Nephron progenitor cell (in vitro differentiated cells): Measurements from ENCODE around the gene MEI1.

Experiments
- DNase-seq: peaks from one replicate; pipeline ENCODE4 v3.0.0; 2021
- H3K27ac Mint-ChIP-seq: 2 replicates; pipeline ENCODE4 v1.8.0; 2021; ENCODE audit warnings: mild to moderate bottlenecking, moderate library complexity, mixed read lengths
- H3K27me3 Mint-ChIP-seq: 2 replicates; pipeline ENCODE4 v1.8.0; 2021; ENCODE audit warnings: mild to moderate bottlenecking, low read depth, mixed read lengths; ENCODE audit not compliant: poor library complexity
- H3K36me3 Mint-ChIP-seq: 2 replicates; pipeline ENCODE4 v1.8.0; 2021; ENCODE audit warnings: low read depth, mixed read lengths
- H3K4me1 Mint-ChIP-seq: 2 replicates; pipeline ENCODE4 v1.8.0; 2021; ENCODE audit warnings: mixed read lengths
- H3K4me3 Mint-ChIP-seq: 2 replicates; pipeline ENCODE4 v1.8.0; 2021; ENCODE audit warnings: mild to moderate bottlenecking, moderate library complexity, mixed read lengths
- H3K9me3 Mint-ChIP-seq: 2 replicates; pipeline ENCODE4 v1.8.0; 2021; ENCODE audit warnings: mild to moderate bottlenecking, moderate library complexity, mixed read lengths
- TF ChIP-seq, protein P1 (sequence below): fragments of 200-600 bp; sonication (generic); IDR thresholded peaks from 2 replicates; pipeline ENCODE4 v1.5.0; 2021; ENCODE audit warnings: antibody characterized with exemption

MEI1 gene

DNA sequence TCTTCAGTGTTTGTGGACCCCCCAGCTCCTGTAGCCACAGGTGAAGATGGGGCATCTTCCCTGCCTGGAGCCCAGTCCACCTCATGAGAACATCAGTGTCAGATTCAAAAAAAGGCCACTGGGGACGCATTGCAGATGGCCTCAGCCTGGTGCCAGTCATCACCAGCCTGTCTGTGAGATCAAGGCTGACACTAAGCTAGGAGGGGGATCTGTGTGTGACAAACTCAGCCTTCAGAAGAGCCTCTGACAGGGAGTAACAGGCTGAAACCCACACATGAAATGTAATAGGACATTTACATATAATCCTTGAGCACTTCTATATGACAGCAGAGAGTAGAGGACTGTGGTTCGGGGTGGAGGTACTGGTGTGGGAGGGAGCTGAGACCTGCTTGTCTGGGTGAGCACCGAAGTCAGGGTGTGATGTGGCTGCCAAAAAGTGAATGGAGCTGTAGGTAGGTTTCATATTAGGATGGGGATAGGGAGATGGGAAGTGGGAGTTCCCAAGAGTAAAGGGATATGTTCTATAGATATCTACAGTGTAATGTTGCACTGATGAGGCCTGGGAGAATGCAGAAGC lies 80.7 kb downstream of the MEI1 start:
- Mint-ChIP-seq H3K4me1 (peaks cover 33% of the 10 kb centered on the region), H3K27ac (no peak overlapping the region), H3K9me3 (no peaks in the 10 kb centered on the region), H3K27me3 (peaks cover 12% of the 10 kb centered on the region), H3K4me3 (no peak overlapping the region), H3K36me3 (no peaks in the 10 kb centered on the region)
- DNase-seq, result no peak
- TF ChIP-seq, protein P1, sequence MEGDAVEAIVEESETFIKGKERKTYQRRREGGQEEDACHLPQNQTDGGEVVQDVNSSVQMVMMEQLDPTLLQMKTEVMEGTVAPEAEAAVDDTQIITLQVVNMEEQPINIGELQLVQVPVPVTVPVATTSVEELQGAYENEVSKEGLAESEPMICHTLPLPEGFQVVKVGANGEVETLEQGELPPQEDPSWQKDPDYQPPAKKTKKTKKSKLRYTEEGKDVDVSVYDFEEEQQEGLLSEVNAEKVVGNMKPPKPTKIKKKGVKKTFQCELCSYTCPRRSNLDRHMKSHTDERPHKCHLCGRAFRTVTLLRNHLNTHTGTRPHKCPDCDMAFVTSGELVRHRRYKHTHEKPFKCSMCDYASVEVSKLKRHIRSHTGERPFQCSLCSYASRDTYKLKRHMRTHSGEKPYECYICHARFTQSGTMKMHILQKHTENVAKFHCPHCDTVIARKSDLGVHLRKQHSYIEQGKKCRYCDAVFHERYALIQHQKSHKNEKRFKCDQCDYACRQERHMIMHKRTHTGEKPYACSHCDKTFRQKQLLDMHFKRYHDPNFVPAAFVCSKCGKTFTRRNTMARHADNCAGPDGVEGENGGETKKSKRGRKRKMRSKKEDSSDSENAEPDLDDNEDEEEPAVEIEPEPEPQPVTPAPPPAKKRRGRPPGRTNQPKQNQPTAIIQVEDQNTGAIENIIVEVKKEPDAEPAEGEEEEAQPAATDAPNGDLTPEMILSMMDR, result no peak

DNA sequence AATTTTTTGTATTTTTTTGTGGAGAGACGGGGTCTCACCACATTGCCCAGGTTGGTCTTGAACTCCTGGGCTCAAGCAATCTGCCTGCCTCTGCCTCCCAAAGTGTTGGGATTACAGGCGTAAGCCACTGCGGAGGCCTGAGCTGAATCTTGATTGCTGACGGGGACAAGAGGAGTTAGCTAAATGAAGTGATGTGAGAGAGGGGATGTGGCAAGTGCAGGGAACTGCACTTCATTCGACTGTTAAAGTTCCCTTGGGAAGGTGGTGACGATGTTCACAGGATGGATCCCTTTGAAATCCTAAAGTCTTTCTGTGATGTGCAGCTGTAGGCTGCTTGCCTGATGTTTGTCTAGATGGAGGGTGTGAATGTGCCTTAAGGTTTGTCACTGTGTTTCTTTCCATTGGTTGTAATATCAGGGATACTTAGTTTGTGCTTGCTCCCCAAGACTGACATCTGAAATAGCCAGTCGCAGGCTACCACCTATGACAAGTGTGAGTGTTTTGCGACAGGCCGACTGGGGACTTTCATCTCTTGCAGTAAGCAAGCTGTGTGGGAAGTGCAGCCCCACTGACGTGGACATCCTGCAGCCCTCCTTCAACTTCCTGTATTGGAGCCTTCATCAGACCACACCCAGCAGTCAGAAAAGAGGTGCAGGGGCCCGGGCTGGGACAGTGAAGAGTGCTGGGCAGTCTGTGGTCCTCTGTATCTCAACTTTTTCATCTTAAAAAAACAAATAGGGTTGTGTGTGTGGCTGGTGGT lies 81.6 kb downstream of the MEI1 start:
- peaks cover 27% of the 10 kb centered on the region for H3K4me1 Mint-ChIP-seq
- H3K4me3 Mint-ChIP-seq, result no peak overlapping the region

DNA sequence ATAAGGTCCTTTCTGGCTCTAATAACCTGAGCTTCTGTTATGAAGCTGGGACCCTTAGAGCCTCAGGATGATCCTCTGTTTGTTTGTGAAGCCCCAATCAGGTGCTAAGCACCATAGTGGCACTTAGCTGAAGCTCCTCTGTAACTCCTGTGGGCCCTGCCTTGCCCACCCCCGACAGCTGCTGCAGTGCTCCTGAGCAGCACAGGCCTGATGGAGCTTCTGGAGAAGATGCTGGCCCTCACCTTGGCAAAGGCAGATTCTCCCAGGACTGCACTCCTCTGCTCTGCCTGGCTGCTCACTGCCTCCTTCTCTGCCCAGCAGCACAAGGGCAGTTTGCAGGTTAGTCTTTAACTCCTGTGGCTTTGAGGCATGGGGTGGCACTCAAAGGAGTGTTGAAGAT lies 82.2 kb downstream of the MEI1 start:
- DNase-seq, result no peak
- H3K4me3 Mint-ChIP-seq, result no peak overlapping the region
- no peak overlapping the region for H3K27ac Mint-ChIP-seq
- H3K36me3 Mint-ChIP-seq, result no peaks in the 10 kb centered on the region
- H3K4me1 Mint-ChIP-seq, result peaks cover 21% of the 10 kb centered on the region
- no peaks in the 10 kb centered on the region for H3K9me3 Mint-ChIP-seq
- H3K27me3 Mint-ChIP-seq, result peaks cover 14% of the 10 kb centered on the region
- TF ChIP-seq, protein P1, result no peak

More for the DNA sequence above, 81.6 kb downstream of the MEI1 start:
- TF ChIP-seq, protein P1, result no peak
- H3K27ac Mint-ChIP-seq, result no peak overlapping the region
- H3K9me3 Mint-ChIP-seq, result no peaks in the 10 kb centered on the region
- H3K27me3 Mint-ChIP-seq, result peaks cover 12% of the 10 kb centered on the region
- no peaks in the 10 kb centered on the region for H3K36me3 Mint-ChIP-seq
- DNase-seq, result no peak

DNA sequence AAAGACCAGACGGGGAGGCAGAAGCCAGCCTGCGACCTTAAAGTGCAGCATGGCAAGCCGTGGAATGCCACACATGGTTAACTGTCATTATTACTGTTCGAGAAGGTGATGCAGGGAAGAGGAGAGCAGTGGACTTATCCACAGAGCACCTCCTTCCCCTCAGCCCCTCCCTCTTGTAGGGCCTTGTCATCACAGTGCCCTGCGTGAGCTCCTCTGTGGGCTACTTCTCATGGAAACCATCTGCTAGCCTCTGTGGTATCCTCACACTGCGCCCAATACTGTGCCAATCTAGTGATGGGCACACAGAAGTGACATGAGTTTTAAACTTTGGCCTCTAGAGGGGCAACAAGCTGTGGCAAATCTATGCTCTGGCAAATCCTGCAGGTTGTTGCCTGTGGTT lies 83.0 kb downstream of the MEI1 start:
- Mint-ChIP-seq H3K36me3 (no peaks in the 10 kb centered on the region), H3K4me3 (no peak overlapping the region), H3K27ac (no peak overlapping the region), H3K9me3 (no peaks in the 10 kb centered on the region), H3K4me1 (peaks cover 20% of the 10 kb centered on the region), H3K27me3 (peaks cover 17% of the 10 kb centered on the region)
- TF ChIP-seq, protein P1, result no peak
- no peak for DNase-seq

DNA sequence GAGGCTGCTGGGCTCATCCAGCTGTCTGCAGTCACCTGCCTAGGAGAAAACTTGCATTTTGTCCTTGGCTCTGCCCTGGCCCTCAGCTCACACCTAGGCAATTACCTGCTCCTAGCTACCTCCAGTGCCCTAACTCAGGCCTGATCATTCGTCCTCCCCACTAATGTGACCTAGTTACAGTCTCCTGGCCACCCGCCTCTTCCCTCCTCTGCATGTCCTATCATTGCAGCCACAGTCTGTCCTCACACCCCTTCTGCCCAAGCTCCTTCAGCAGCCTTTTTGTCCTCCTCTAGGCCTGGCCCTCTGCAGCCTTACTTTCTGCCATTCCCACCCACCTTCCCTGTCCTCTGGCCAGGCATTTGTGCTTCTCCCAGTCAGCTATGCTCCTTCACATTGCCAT lies 83.4 kb downstream of the MEI1 start:
- Mint-ChIP-seq H3K27me3 (peaks cover 13% of the 10 kb centered on the region), H3K4me3 (no peak overlapping the region), H3K4me1 (peaks cover 20% of the 10 kb centered on the region), H3K9me3 (no peaks in the 10 kb centered on the region), H3K36me3 (no peaks in the 10 kb centered on the region), H3K27ac (no peak overlapping the region)
- TF ChIP-seq, protein P1, result no peak
- no peak for DNase-seq

DNA sequence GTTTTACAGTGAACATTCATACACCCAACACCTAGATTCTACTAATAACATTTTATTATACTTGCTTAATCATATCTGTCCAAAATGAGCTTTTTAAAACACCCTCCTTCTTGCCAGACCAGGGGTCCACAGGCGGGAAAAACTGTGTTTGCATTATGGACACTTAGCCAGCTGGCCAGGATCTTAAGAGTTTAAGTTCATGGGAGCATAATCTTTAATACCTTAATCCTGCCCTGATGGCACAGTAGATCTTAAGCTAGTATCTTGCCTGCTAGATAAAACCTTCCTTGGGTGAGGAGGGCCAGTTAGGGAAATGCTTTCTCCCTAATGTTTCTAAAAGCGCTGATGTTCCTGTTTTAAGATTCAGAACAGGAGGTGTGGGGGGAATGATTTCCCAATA lies 88.0 kb downstream of the MEI1 start:
- Mint-ChIP-seq H3K9me3 (peaks cover 2% of the 10 kb centered on the region), H3K4me1 (no peaks in the 10 kb centered on the region), H3K4me3 (no peak overlapping the region), H3K27me3 (peaks cover 16% of the 10 kb centered on the region), H3K36me3 (no peaks in the 10 kb centered on the region), H3K27ac (no peak overlapping the region)
- TF ChIP-seq, protein P1, result no peak
- DNase-seq, result no peak
